K562 (cell line): Measurements from ENCODE around the gene RAB31. TPM values are rescaled to one million over a fixed set of nuclear protein-coding genes. Genes with fewer than 3 reads are reported as not detected.

Experiments used
- ARID1B ChIP-seq: fragments of 450-650 bp; IDR thresholded peaks from 2 replicates; pipeline ENCODE4 v1.6.1; 2016; ENCODE audit warnings: antibody characterized with exemption, mild to moderate bottlenecking, inconsistent platforms
- CCAR2 ChIP-seq: fragments of 200-400 bp; formaldehyde crosslinking; IDR thresholded peaks from 2 replicates; pipeline ENCODE4 v1.6.1; 2017; ENCODE audit warnings: mild to moderate bottlenecking, low read depth, low read length
- CREBBP ChIP-seq: IDR thresholded peaks from one replicate; pipeline ENCODE4 v1.6.1; 2012; ENCODE audit warnings: low read depth, mild to moderate bottlenecking, control low read depth, inconsistent platforms, low read length
- DACH1 ChIP-seq: fragments of 450-650 bp; IDR thresholded peaks from 2 replicates; pipeline ENCODE4 v1.6.1; 2018; ENCODE audit not compliant: partially characterized antibody
- ESRRA ChIP-seq: fragments of 450-650 bp; IDR thresholded peaks from 2 replicates; pipeline ENCODE4 v1.6.1; 2014; ENCODE audit warnings: low read depth, mild to moderate bottlenecking, moderate library complexity, borderline replicate concordance
- HDAC1 ChIP-seq, 2 experiments: fragments of 450-650 bp; IDR thresholded peaks; 2 replicates each; pipeline ENCODE4 v1.6.1; 2016 to 2017; ENCODE audit warnings: inconsistent platforms in 1 of 2, mild to moderate bottlenecking in 1 of 2, moderate library complexity in 1 of 2
- HIVEP1 ChIP-seq: fragments of 250-450 bp; sonication (Bioruptor Pico); IDR thresholded peaks from 2 replicates; pipeline ENCODE4 v1.4.0; 2020; ENCODE audit warnings: mild to moderate bottlenecking
- JUNB ChIP-seq: fragments of 450-650 bp; formaldehyde crosslinking; conservative IDR thresholded peaks from 2 replicates; pipeline ENCODE4 v1.4.0; 2020; ENCODE audit warnings: mild to moderate bottlenecking
- KLF1 ChIP-seq: fragments of 450-650 bp; IDR thresholded peaks from 2 replicates; pipeline ENCODE4 v1.6.1; 2016; ENCODE audit warnings: missing genetic modification characterization, missing compliant biosample characterization
- NCOA6 ChIP-seq: fragments of 450-650 bp; IDR thresholded peaks from 2 replicates; pipeline ENCODE4 v1.6.1; 2017; ENCODE audit warnings: mild to moderate bottlenecking
- POU5F1 ChIP-seq: fragments of 150-350 bp; IDR thresholded peaks from 2 replicates; pipeline ENCODE4 v1.6.1; 2014; ENCODE audit warnings: borderline replicate concordance, low read length, low read depth, mild to moderate bottlenecking; ENCODE audit not compliant: partially characterized antibody
- PTBP1 ChIP-seq: fragments of 200-400 bp; formaldehyde crosslinking; IDR thresholded peaks from 2 replicates; pipeline ENCODE4 v1.6.1; 2017; ENCODE audit warnings: low read depth, low read length
- SMARCA5 ChIP-seq: fragments of 450-650 bp; IDR thresholded peaks from 2 replicates; pipeline ENCODE4 v1.6.1; 2016
- SP2 ChIP-seq: IDR thresholded peaks from 2 replicates; pipeline ENCODE4 v1.6.1; 2011; ENCODE audit warnings: mild to moderate bottlenecking, low read depth, low read length, moderate library complexity; ENCODE audit not compliant: poor library complexity, severe bottlenecking; ENCODE audit errors: extremely low read depth
- TOE1 ChIP-seq, 2 experiments: fragments of 450-650 bp in 1 of 2; sonication (generic) in 1 of 2; formaldehyde crosslinking in 1 of 2; IDR thresholded peaks; 2 replicates each; pipeline versions ENCODE4 v1.7.1 to v1.8.0; 2016 to 2022; ENCODE audit warnings: borderline replicate concordance in 2 of 2, mild to moderate bottlenecking in 2 of 2, antibody characterized with exemption in 1 of 2, inconsistent platforms in 1 of 2, low read depth in 1 of 2, missing genetic modification reagents in 1 of 2, moderate library complexity in 1 of 2
- ZHX1 ChIP-seq: fragments of 150-350 bp; conservative IDR thresholded peaks from 2 replicates; pipeline ENCODE4 v1.6.1; 2014; ENCODE audit warnings: low read length
- ZKSCAN3 ChIP-seq: fragments of 250-450 bp; sonication (Bioruptor Pico); IDR thresholded peaks from 2 replicates; pipeline ENCODE4 v1.4.0; 2020
- ZNF224 ChIP-seq: sonication (generic); formaldehyde crosslinking; IDR thresholded peaks from 2 replicates; pipeline ENCODE4 v1.8.0; 2022; ENCODE audit warnings: mild to moderate bottlenecking, missing genetic modification reagents
- polyA plus RNA-seq, 8 experiments: library from polyadenylated mRNA; depleted of rRNA in 4 of 8; stranded (reverse) in 5 of 8; unstranded in 3 of 8; fragments of >200 nt; fragmentation: Nextera tagmentation in 2 of 8; fragmentation: Illumina TruSeq in 1 of 8; extraction: Ambion mirVana in 2 of 8; extraction: Trizol in 1 of 8; gene quantifications; 2 replicates each; pipeline versions ENCODE4 v1.2.1 to v1.2.3, GENCODE V29; 2011 to 2014; ENCODE audit warnings: inconsistent platforms in 1 of 8, missing spikeins in 1 of 8
- total RNA-seq, 7 experiments: library from RNA; depleted of rRNA in 6 of 7; stranded (reverse); fragments of >200 nt in 6 of 7; fragmentation: Illumina TruSeq in 2 of 7; extraction: Trizol in 2 of 7; gene quantifications; 2 replicates each; pipeline versions ENCODE4 v1.2.1 to v1.2.3, GENCODE V29; 2011 to 2021; ENCODE audit warnings: low replicate concordance in 1 of 7
- TF ChIP-seq, protein P1 (sequence below), 2 experiments: fragments of 450-650 bp; formaldehyde crosslinking in 1 of 2; IDR thresholded peaks; 2 replicates each; pipeline versions ENCODE4 v1.4.0 to v1.6.1; 2014 to 2020; ENCODE audit warnings: mild to moderate bottlenecking in 2 of 2, borderline replicate concordance in 1 of 2, low read depth in 1 of 2

RAB31 gene
- total and polyA plus RNA-seq, 9 of the 15 experiments (the other 6 are each of a cell fraction or from before 2014, with no cell fraction given): 20.7 to 70.4 (median 41.3) TPM

- no peak for TF ChIP-seq ZHX1
- no peak for TF ChIP-seq HIVEP1 (CRISPR knock-in tag)
- TF ChIP-seq SMARCA5: no peak
- TF ChIP-seq ESRRA: peak; percentile 73; the same call in 1 of the 2 replicates
- TF ChIP-seq CREBBP: no peak
- peak; percentile 94 for TF ChIP-seq ARID1B
- TF ChIP-seq, protein P1, sequence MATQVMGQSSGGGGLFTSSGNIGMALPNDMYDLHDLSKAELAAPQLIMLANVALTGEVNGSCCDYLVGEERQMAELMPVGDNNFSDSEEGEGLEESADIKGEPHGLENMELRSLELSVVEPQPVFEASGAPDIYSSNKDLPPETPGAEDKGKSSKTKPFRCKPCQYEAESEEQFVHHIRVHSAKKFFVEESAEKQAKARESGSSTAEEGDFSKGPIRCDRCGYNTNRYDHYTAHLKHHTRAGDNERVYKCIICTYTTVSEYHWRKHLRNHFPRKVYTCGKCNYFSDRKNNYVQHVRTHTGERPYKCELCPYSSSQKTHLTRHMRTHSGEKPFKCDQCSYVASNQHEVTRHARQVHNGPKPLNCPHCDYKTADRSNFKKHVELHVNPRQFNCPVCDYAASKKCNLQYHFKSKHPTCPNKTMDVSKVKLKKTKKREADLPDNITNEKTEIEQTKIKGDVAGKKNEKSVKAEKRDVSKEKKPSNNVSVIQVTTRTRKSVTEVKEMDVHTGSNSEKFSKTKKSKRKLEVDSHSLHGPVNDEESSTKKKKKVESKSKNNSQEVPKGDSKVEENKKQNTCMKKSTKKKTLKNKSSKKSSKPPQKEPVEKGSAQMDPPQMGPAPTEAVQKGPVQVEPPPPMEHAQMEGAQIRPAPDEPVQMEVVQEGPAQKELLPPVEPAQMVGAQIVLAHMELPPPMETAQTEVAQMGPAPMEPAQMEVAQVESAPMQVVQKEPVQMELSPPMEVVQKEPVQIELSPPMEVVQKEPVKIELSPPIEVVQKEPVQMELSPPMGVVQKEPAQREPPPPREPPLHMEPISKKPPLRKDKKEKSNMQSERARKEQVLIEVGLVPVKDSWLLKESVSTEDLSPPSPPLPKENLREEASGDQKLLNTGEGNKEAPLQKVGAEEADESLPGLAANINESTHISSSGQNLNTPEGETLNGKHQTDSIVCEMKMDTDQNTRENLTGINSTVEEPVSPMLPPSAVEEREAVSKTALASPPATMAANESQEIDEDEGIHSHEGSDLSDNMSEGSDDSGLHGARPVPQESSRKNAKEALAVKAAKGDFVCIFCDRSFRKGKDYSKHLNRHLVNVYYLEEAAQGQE (IDR thresholded peaks at IDR 0.05; ENCODE audit: borderline replicate concordance): peak; percentile 40; the same call in 1 of the 2 replicates
- TF ChIP-seq, protein P1 (CRISPR knock-in tag; IDR thresholded peaks at IDR 0.05; ENCODE audit: low read depth): no peak
- peak; percentile 89 for TF ChIP-seq JUNB (CRISPR knock-in tag)
- TF ChIP-seq NCOA6: no peak
- no peak for TF ChIP-seq DACH1
- TF ChIP-seq KLF1 (tag): no peak
- no peak for TF ChIP-seq ZKSCAN3 (CRISPR knock-in tag)
- TF ChIP-seq HDAC1 (IDR thresholded peaks at IDR 0.05): peak in 1 of 2 experiments; percentile 74; a peak in 2 of 4 replicates
- TF ChIP-seq CCAR2: no peak
- no peak for TF ChIP-seq SP2
- TF ChIP-seq ZNF224 (CRISPR knock-in tag): no peak
- no peak for TF ChIP-seq POU5F1
- no peak for TF ChIP-seq PTBP1
- TF ChIP-seq TOE1 (IDR thresholded peaks at IDR 0.05; ENCODE audit: borderline replicate concordance): no peak
- no peak for TF ChIP-seq TOE1 (CRISPR knock-in tag; IDR thresholded peaks at IDR 0.05; ENCODE audit: borderline replicate concordance, low read depth)
Observed at GRCh38 chr18:9825571-9826073, 117.5 kb downstream of the RAB31 start (continued).
